Measurements from ENCODE around the gene HCRTR1.

Gene HCRTR1

DNA sequence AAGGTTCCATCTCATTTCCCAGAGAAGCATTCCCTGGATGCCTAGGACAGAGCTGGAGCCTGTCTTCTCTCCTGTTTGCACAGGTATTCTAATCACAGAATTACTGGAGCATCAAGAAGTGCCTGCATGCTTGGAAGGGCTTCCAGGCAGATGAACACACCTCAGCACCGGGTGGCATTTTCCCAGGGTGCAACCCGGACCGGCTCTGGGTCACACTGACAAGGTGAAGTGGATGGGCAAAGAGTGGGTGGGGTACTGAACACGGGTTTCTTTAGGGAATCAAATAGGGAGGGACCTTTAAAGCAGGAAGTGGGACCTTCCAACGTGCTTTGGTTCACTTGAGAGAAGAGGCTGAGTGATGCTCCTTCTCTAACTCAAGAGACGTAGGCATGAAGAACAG lies 34.3 kb downstream of the HCRTR1 start:
- no peak overlapping the region for H3K4me3 ChIP-seq (replicated peaks in 1 of 2; ENCODE audit: low read depth in 2 of 2, low read length in 2 of 2)
- DNase-seq (ENCODE audit: low read depth in 2 of 2): no peak
- TF ChIP-seq, protein P1, sequence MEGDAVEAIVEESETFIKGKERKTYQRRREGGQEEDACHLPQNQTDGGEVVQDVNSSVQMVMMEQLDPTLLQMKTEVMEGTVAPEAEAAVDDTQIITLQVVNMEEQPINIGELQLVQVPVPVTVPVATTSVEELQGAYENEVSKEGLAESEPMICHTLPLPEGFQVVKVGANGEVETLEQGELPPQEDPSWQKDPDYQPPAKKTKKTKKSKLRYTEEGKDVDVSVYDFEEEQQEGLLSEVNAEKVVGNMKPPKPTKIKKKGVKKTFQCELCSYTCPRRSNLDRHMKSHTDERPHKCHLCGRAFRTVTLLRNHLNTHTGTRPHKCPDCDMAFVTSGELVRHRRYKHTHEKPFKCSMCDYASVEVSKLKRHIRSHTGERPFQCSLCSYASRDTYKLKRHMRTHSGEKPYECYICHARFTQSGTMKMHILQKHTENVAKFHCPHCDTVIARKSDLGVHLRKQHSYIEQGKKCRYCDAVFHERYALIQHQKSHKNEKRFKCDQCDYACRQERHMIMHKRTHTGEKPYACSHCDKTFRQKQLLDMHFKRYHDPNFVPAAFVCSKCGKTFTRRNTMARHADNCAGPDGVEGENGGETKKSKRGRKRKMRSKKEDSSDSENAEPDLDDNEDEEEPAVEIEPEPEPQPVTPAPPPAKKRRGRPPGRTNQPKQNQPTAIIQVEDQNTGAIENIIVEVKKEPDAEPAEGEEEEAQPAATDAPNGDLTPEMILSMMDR (IDR thresholded peaks at IDR 0.05; ENCODE audit: low read depth, low read length): no peak

DNA sequence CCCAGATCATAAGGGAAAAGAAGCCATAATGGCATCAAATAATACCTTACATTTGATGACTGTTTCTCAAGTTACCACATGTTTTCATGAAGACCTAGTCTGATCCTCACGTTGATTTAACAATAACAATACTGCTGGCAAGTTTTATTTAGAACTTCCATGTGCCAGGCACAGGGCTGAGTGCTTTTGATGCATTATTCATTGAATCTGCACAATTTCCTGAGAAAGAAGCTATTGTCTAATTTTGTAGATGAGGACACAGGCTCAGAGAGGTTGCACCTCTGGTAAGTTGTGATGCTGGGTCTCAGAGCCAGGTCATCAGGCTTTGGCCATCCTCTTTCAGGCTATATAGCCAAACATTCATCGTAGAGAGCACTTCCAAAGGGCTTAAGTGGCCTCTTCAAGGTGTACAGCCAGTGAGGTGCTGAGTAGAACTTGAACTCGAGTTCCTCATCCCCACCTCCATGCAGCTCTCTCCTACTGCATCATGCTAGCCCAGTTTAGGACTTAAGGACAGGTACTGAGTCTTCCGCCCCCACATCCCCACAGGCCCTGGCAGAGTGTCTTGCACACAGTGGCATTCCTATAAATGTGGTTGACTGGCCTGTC lies 35.5 kb downstream of the HCRTR1 start:
- H3K4me3 ChIP-seq (replicated peaks in 1 of 2; ENCODE audit: low read depth in 2 of 2, low read length in 2 of 2): no peak overlapping the region
- no peak for DNase-seq (ENCODE audit: low read depth in 2 of 2)
- TF ChIP-seq, protein P1 (IDR thresholded peaks at IDR 0.05; ENCODE audit: low read depth, low read length): no peak

GRCh38 chr1:31653717-31654473 lies 36.4 kb downstream of the HCRTR1 start:
- TF ChIP-seq, protein P1 (IDR thresholded peaks at IDR 0.05; ENCODE audit: low read depth, low read length): no peak

DNA sequence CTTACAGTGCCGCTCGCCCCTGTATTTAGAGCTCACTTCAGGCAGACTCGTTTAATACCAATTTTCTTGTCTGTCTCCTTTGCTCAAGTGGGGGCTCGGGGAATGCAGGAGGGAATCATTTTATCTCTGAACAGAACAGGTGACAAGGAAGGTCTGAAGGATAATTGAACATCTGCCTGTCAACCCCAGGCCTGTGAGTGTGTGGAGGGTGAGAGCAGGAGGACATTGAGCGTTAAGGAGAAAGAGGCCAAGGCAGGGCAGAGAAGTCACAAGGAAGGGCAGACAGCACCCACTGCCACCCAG lies 36.9 kb downstream of the HCRTR1 start:
- no peak overlapping the region for H3K4me3 ChIP-seq (replicated peaks in 1 of 2; ENCODE audit: low read depth in 2 of 2, low read length in 2 of 2)
- TF ChIP-seq, protein P1 (IDR thresholded peaks at IDR 0.05; ENCODE audit: low read depth, low read length): no peak
- no peak for DNase-seq (ENCODE audit: low read depth in 2 of 2)

More at GRCh38 chr1:31653717-31654473, 36.4 kb downstream of the HCRTR1 start:
- no peak overlapping the region for H3K4me3 ChIP-seq (replicated peaks in 1 of 2; ENCODE audit: low read depth in 2 of 2, low read length in 2 of 2)
- no peak for DNase-seq (ENCODE audit: low read depth in 2 of 2)

DNA sequence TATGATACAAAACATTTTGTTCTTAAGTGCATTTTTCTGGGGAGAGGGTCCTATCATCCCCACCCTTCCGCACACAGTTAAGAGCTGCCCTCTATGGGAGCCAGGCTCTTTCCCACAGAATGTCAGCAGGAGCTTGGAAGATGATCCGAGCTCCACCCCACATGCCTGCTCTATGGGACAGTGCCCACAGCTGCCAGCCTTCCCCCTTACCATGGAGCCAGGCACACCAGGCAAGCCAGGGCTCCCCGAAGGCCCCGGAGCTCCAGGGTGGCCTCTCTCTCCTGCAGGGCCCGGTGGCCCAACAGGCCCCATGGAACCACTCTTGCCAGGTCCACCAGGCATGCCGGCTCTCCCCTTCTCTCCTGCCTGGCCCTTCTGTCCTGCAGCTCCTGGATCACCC lies 37.6 kb downstream of the HCRTR1 start:
- no peak for DNase-seq (ENCODE audit: low read depth in 2 of 2)
- TF ChIP-seq, protein P1 (IDR thresholded peaks at IDR 0.05; ENCODE audit: low read depth, low read length): no peak
- no peak overlapping the region for H3K4me3 ChIP-seq (replicated peaks in 1 of 2; ENCODE audit: low read depth in 2 of 2, low read length in 2 of 2)

DNA sequence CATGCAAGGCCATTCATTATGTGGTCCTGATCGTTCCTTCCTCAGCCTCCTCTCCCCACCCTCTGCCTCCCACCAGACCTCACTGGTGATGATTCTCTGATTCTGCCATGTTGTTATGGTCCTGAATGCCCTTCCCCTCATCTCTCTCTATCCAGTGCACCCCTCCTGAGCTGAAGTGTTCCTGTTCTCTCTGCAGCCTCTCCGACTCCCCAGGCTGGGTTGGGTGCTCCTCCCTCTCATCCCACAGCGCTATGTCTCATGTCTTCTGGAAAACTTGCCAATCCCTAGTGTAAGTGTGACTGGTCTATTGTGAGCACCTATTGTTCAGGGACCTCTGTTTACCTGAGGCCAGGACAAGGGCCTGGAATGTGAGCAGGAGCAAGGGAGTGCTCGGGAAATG lies 38.3 kb downstream of the HCRTR1 start:
- H3K4me3 ChIP-seq (replicated peaks in 1 of 2; ENCODE audit: low read depth in 2 of 2, low read length in 2 of 2): no peak overlapping the region
- no peak for DNase-seq (ENCODE audit: low read depth in 2 of 2)
- TF ChIP-seq, protein P1 (IDR thresholded peaks at IDR 0.05; ENCODE audit: low read depth, low read length): no peak
